Progenitor cell of endocrine pancreas (in vitro differentiated cells): ENCODE measurements around the gene ZNF554. TPM values are rescaled to one million over a fixed set of nuclear protein-coding genes. Genes with fewer than 3 reads are reported as not detected.

ENCODE experiments used
- DNase-seq: peaks from one replicate; pipeline ENCODE4 v3.0.0; 2021; ENCODE audit warnings: low spot score; ENCODE audit not compliant: unreplicated experiment
- H3K27ac Mint-ChIP-seq: 2 replicates; pipeline ENCODE4 v1.8.0; 2021; ENCODE audit warnings: mild to moderate bottlenecking, moderate library complexity, mixed read lengths
- H3K27me3 Mint-ChIP-seq: 2 replicates; pipeline ENCODE4 v1.8.0; 2021; ENCODE audit warnings: mixed read lengths
- H3K36me3 Mint-ChIP-seq: 2 replicates; pipeline ENCODE4 v1.8.0; 2022; ENCODE audit warnings: mixed read lengths; ENCODE audit not compliant: insufficient read depth
- H3K4me1 Mint-ChIP-seq: 2 replicates; pipeline ENCODE4 v1.8.0; 2021; ENCODE audit warnings: low read depth, mixed read lengths
- H3K4me3 Mint-ChIP-seq: 2 replicates; pipeline ENCODE4 v1.8.0; 2021; ENCODE audit warnings: low read depth, mild to moderate bottlenecking, moderate library complexity, mixed read lengths
- H3K9me3 Mint-ChIP-seq: 2 replicates; pipeline ENCODE4 v1.8.0; 2021; ENCODE audit warnings: low read depth, mixed read lengths
- CTCF ChIP-seq: fragments of 200-600 bp; sonication (generic); IDR thresholded peaks from one replicate; pipeline ENCODE4 v1.5.0; 2021; ENCODE audit warnings: antibody characterized with exemption, mild to moderate bottlenecking; ENCODE audit not compliant: unreplicated experiment
- long read RNA-seq: library from polyadenylated mRNA; unstranded; transcript quantifications from one replicate; pipeline ENCODE4 v2.0.0, GENCODE V29; 2020
- total RNA-seq: library from RNA; stranded (reverse); gene quantifications from 2 replicates; pipeline ENCODE4 v1.2.1, GENCODE V29; 2021

Gene ZNF554
- 12.1 and 14.1 TPM in 2 replicates for total RNA-seq
- long read RNA-seq, partial matches to known transcripts = 0 of 3 reads
- long read RNA-seq, other reads (novel, unspliced or antisense) = 1 of 3 reads

- peak within 1 kb of the TSS; percentile 97 for H3K27ac Mint-ChIP-seq
- peaks cover 3% of the 10 kb centered on the region for H3K4me1 Mint-ChIP-seq
- TF ChIP-seq CTCF = peak; percentile 94
- H3K4me3 Mint-ChIP-seq = peak within 1 kb of the TSS; percentile 91
- peak; percentile 99 for DNase-seq
- no peaks in the 10 kb centered on the region for H3K9me3 Mint-ChIP-seq
- H3K36me3 Mint-ChIP-seq = peaks cover 6% of the 10 kb centered on the region
- H3K27me3 Mint-ChIP-seq = no peaks in the 10 kb centered on the region
These were observed at the start of gene ZNF554 for GRCh38 chr19:2819540-2820111. Gene ZNF554 (plus strand): TSS chr19:2819868. CDS start chr19:2820072, 204 bp downstream.

GRCh38 chr19:2770055-2771013 lies 49.3 kb upstream of the ZNF554 start:
- no peaks in the 10 kb centered on the region for H3K27me3 Mint-ChIP-seq

GRCh38 chr19:2771786-2772674 lies 47.6 kb upstream of the ZNF554 start:
- DNase-seq = no peak
- H3K4me1 Mint-ChIP-seq = no peaks in the 10 kb centered on the region
- no peak overlapping the region for H3K27ac Mint-ChIP-seq
- H3K9me3 Mint-ChIP-seq = no peaks in the 10 kb centered on the region
- no peak overlapping the region for H3K4me3 Mint-ChIP-seq
- no peaks in the 10 kb centered on the region for H3K27me3 Mint-ChIP-seq
- TF ChIP-seq CTCF = no peak
- H3K36me3 Mint-ChIP-seq = peaks cover 7% of the 10 kb centered on the region

More at GRCh38 chr19:2770055-2771013, 49.3 kb upstream of the ZNF554 start:
- no peak overlapping the region for H3K4me3 Mint-ChIP-seq
- H3K36me3 Mint-ChIP-seq = peaks cover 4% of the 10 kb centered on the region
- no peaks in the 10 kb centered on the region for H3K4me1 Mint-ChIP-seq
- H3K9me3 Mint-ChIP-seq = no peaks in the 10 kb centered on the region
- TF ChIP-seq CTCF = no peak
- no peak for DNase-seq
- H3K27ac Mint-ChIP-seq = no peak overlapping the region

GRCh38 chr19:2774083-2774679 lies 45.5 kb upstream of the ZNF554 start:
- Mint-ChIP-seq H3K27ac (peak overlapping the region; percentile 67), H3K9me3 (no peaks in the 10 kb centered on the region), H3K4me1 (no peaks in the 10 kb centered on the region), H3K36me3 (peaks cover 7% of the 10 kb centered on the region), H3K27me3 (no peaks in the 10 kb centered on the region), H3K4me3 (no peak overlapping the region)
- DNase-seq = no peak
- TF ChIP-seq CTCF = no peak
